ENCODE measurements around the gene AOPEP.

The AOPEP gene

DNA sequence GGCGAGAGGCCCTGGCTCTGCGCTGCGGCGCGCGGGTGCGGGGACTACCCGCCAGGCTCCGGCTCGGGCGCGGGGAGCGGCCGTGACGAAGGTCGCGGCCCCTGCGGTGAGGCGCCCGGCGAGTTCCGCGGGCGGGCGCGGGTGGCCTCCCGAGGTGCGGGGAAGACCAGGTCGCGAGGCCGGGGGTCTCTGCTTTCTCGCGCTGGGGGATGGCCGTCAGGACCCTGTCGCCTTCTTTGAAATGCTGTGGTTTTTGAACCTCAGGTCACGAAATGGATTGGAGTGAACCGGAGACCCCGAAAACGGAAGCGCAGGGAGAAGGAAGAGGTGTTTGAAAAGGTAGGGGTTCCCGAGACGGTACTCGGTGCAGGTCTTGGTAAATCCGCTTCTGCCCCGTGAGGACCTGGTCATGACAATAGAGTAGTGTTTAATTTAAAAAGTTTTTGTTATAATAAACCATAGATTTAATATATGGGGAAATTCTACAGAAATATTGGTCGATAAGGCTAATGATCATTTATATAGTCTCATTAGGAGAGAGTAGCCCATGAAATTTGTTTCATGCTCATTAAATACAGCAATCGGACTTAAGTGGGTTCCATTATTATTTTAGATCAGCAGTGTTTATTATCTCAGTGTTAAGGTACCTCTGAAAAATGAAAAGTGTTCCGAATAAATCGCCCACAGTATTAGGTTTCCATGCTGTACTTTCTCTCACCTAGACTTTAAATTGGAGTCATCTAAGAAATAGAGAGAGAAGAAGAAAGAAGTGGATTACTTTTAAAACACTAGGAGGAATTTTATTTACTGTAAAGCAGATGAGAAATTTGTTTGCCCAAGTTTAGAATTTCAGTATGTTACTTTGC lies 279.0 kb downstream of the AOPEP start:
- no peak for DNase-seq (ENCODE audit: low spot score)
- Histone ChIP-seq H3K27ac (peak overlapping the region; percentile 95 to 100), H3K4me3 (peak overlapping the region; percentile 96)
- TF ChIP-seq, protein P1, sequence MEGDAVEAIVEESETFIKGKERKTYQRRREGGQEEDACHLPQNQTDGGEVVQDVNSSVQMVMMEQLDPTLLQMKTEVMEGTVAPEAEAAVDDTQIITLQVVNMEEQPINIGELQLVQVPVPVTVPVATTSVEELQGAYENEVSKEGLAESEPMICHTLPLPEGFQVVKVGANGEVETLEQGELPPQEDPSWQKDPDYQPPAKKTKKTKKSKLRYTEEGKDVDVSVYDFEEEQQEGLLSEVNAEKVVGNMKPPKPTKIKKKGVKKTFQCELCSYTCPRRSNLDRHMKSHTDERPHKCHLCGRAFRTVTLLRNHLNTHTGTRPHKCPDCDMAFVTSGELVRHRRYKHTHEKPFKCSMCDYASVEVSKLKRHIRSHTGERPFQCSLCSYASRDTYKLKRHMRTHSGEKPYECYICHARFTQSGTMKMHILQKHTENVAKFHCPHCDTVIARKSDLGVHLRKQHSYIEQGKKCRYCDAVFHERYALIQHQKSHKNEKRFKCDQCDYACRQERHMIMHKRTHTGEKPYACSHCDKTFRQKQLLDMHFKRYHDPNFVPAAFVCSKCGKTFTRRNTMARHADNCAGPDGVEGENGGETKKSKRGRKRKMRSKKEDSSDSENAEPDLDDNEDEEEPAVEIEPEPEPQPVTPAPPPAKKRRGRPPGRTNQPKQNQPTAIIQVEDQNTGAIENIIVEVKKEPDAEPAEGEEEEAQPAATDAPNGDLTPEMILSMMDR (IDR thresholded peaks at IDR 0.05), result no peak

DNA sequence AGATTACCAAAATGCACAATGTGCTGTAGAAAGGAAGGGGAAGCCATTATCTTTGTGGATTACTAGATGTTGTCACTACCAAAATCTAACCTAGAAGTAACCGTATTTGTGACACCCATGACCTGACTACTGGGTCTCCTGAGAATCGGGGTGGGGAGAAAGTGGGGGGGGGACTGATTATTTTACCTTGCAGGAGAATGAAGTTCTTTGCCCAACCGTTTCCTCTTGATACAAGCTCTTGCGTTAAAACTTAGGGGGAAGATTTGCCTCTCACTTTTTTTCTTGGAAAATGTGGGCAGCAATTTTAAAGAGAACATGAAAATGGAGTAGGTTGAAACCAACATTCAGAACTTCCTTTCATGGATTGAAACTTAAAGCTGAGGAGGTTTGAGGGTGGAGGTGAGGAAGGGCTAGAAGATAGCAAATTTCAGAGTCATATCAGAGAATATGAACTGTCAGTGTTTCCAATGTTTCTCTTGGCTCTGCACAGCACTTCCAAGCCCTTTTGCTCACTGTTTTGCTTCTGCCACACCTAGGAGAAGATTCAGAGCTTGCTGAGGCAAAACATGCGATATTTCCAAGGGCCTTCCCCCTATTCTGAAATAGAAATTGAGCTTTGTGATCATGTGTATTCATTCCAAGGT lies 280.8 kb downstream of the AOPEP start:
- no peak for DNase-seq (ENCODE audit: low spot score)
- Histone ChIP-seq H3K4me3 (peak overlapping the region; percentile 96), H3K27ac (peak overlapping the region; percentile 95 to 100)
- TF ChIP-seq, protein P1 (IDR thresholded peaks at IDR 0.05), result no peak

DNA sequence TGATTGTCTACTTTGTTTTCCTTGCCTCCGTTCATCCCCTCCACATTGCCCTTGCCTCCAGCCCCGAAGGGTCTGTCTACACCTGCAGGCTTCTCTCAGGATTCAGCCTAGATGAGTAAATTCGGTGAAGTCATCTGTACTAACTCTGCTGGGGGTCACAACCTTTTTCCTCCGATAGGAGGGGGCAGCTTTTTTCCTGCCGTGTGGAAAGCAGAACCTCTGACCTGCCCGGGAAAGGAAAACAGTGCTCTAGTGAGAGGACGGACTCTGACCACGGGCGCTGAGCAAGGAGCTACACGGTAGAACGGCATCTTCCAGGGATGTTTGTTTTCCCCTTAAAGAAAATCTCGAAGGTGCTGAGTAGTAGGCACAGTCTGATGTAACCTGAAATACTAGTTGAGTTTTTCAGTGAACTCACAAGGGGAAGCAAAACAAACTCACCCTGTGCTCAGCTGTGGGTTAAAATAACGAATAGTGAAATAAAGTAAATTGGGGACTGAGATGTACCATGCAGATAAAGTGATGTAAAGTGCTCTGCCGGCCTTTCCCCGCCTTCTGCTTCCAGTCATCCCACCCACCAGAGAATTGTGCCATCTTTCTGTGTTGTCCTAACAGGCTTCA lies 281.8 kb downstream of the AOPEP start:
- peak overlapping the region; percentile 95 to 100 for H3K27ac ChIP-seq
- DNase-seq (ENCODE audit: low spot score), result no peak
- TF ChIP-seq, protein P1 (IDR thresholded peaks at IDR 0.05), result no peak
- peak overlapping the region; percentile 96 for H3K4me3 ChIP-seq

DNA sequence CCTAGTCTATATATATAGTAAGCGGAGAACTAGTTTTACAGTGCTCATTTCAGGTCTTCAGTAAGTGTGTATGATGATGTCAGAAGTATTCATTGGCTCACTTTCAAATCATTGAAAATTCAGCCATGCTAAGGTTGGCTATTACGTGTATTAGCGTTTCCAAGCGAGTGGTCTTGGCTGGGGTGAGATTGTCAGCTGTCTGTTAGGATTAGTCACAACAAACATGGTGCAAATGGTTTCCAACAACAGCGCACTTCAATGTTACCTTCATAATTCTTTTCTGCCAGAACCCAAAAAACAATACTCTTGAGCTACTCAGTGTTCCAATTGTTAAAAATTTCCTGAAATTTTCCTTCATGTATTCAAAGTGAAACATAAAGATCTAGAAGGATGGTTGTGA lies 283.0 kb downstream of the AOPEP start:
- no peak for DNase-seq (ENCODE audit: low spot score)

DNA sequence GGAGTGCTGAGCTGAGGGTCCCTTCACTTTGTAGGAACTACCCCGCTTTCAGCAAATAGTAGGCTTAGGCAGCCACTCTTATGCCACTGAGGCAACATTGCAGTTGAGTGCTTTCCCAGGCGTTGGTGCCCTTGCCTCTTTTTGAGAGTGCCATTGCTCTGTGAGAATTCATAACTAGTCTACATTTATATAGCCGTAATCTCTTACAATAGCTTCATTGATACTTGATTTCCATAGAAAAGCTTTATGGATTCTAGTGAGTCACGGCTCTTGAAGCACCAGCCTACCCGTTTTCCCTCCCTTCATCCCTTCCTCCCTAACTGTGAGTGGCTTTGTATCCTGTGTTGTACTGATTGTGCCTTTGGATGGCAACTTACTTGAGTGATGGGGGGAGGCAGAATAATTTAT lies 283.9 kb downstream of the AOPEP start:
- Histone ChIP-seq H3K4me3 (peak overlapping the region; percentile 61), H3K27ac (peak overlapping the region; percentile 85 to 95)
- no peak for DNase-seq (ENCODE audit: low spot score)
- TF ChIP-seq, protein P1 (IDR thresholded peaks at IDR 0.05), result no peak

More for the DNA sequence above, 283.0 kb downstream of the AOPEP start:
- TF ChIP-seq, protein P1 (IDR thresholded peaks at IDR 0.05), result no peak
- H3K27ac ChIP-seq, result peak overlapping the region; percentile 83 to 95
- H3K4me3 ChIP-seq, result peak overlapping the region; percentile 61

DNA sequence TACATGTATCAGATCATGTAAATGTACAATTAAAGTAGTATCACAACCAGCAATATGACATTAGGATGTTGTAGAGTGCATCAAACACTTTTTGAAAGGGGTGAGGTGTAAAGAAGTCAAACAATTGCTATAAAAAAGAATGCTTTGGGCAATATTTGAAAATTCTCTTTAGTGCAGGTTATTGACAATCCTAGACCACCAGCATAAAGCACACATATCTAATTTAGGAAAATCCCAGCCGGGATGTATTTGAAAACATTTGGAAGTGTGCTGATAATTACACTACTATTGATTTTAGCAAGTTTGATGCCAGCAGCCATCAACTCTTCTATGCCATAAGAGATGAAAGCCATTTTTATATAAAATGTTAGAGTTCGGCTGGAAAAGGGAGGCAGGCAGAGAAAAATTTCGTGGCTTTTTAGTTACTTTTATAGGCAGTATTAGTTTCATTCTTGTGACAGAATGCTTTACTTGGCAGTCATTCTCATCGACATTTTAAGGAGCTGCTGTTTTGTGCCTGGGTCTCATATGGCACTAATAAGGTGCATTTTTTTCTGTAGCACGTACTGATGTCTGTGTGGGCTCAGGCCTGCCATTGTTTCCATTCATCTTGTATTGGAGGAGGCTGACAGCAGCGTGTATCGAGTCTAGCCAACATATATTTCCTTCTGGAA lies 285.7 kb downstream of the AOPEP start:
- peak overlapping the region; percentile 77 to 95 for H3K27ac ChIP-seq
- H3K4me3 ChIP-seq, result peak overlapping the region; percentile 46
- no peak for DNase-seq (ENCODE audit: low spot score)
- TF ChIP-seq, protein P1 (IDR thresholded peaks at IDR 0.05), result no peak

All from coronary artery (tissue), 2 donors.